GM21381 (cell line): ENCODE results near the gene DOCK3.
"Not testable (repeated sequence)": the region's sequence is repeated elsewhere in the genome, so short reads cannot be mapped to it uniquely, and the experiment has no call there.

ENCODE experiments used
- ATAC-seq: cut with Tn5 transposase; IDR thresholded peaks from one replicate; pipeline ENCODE4 v1.9.1; 2021; ENCODE audit warnings: mild to moderate bottlenecking, moderate library complexity; ENCODE audit not compliant: unreplicated experiment

DOCK3 gene

DNA sequence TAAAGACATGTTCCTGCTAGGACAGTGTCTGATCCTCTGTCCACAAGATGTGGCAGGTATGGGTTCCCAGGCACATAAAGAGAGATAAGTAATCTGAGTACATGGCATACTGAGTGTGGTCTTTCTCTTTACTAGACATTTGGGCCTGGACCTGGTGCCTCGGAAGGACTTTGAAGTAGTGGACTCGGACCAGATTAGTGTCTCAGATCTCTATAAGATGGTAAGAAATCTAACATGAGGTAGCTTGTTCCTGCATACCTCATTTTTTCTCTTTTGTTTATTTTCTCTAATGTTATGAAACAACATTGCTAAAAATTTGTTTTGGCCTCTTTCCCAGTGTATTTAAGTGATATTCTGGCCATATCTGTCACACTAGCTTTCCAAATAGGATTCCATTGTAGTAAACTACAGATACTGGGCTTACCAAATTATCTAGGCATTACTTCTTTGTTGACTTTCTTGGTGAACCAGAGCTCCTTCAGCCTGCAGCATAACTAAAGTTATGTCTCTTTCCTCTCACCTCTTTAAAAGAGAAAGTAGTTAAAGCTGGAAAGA is 400.6 kb downstream of the DOCK3 start:
- ATAC-seq, result no peak

DNA sequence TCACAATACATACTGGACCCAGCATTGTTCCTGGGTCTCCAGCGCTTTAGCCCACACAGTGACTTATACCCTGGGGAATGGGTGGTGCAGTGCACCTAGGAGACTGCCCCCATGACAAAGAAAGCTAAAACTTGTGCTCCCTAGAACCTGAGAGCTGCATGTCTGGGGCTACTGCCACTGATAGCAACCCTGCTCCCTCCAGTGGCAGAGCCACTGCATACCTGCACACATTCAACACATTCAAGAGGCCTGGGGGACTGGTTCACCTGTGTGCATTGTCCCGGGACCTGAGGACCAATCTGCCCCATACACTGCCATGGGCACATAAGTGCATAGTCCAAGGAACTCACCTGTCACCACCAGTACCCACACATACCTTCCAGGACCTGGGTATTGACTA is 407.6 kb downstream of the DOCK3 start:
- no peak for ATAC-seq

DNA sequence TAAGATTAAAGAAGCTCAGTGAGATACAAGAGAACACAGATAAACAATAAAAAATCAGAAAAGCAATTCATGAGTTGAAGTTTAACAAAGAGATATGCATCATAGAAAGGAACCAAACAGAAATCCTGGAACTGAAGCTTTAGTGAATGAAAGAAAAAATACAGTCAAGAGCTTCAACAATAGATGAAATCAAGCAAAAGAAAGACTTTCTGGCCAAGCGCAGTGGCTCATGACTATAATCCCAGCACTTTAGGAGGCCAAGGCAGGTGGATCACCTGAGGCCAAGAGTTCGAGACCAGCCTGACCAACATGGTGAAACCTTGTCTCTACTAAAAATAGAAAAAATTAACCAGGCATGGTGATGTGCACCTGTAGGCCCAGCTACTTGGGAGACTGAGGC is 408.8 kb downstream of the DOCK3 start:
- no peak for ATAC-seq

GRCh38 chr3:51092141-51092540 is 417.4 kb downstream of the DOCK3 start:
- not testable (repeated sequence) for ATAC-seq

DNA sequence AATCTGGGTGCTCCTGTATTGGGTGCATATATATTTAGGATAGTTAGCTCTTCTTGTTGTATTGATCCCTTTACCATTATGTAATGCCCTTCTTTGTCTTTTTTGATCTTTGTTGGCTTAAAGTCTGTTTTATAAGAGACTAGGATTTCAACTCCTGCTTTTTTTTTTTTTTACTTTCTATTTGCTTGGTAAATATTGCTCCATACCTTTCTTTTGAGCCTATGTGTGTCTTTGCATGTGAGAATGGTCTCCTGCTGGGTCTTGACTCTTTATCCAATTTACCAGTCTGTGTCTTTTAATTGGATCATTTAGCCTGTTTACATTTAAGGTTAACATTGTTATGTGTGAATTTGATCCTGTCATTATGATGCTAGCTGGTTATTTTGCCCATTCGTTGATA is 420.1 kb downstream of the DOCK3 start:
- not testable (repeated sequence) for ATAC-seq

DNA sequence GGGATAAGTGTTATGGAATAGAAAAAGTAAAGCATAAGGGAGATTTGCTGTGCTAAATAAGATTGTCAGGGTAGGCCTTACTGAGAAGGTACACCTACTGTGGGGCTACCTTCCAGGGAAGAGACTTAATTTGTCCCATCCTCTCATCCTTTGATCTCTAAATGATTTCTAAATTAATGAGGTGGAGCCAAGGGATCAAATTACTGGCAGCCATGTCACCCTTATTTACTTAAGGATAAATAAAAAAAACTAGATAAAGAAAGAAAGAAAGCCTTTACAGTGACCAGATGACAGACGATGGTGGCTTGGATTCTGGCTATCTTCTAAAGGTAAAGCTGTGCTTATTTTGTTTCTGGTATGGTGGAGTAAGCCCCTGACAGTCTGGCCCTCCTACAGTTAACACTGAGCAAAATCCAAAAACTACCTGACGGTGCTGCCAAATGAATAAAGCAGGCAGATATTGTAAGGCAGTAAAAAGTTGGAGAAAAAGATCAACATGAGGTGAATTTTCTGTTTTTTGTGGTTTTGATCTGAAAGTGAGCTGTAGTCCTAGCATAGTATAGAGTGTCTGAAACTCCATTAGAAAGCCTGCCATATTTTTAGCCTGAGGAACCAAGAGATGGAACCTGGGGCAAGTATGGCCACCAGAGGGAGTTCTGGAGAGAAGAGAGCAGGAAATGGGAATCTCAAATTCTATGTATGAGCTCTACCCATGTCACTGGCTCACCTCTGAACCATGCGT is 425.2 kb downstream of the DOCK3 start:
- ATAC-seq, result no peak

DNA sequence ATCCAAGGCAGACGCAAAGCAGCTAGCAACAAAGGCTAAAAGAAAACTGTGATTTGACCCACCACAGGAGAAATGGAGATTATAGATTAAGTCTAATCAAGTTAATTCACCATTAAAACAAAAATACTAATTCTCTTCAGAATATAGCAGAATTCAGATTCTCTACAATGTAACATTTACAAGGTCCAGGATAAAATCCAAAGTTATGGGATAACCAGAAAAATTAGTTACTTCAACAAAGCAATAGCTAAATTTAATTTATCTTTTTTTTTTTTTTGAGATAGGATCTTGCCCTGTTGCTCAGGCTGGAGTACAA is 425.8 kb downstream of the DOCK3 start:
- ATAC-seq, result no peak

GRCh38 chr3:51102396-51102795 is 427.7 kb downstream of the DOCK3 start:
- no peak for ATAC-seq

GRCh38 chr3:51106242-51106876 is 431.6 kb downstream of the DOCK3 start:
- no peak for ATAC-seq

GRCh38 chr3:51110586-51110985 is 435.9 kb downstream of the DOCK3 start:
- ATAC-seq, result no peak

DNA sequence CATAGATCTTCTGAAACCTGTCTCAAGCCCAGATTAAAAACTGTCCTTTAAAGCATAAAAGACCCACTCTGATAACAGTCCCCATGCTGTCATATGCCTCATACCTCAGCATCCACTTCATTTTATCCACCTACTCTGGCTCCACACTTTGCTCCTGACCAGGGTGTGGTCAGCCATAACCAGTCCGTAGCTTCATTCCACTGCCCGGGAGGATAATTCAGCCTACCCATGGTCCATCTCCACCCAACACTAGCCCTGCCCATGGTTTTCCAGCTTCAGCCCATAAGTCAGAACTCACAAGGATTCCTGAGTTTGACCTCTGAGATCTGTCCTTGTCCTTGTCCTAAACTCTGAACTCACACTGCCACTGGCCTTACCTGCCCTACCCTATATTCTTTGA is 448.2 kb downstream of the DOCK3 start:
- ATAC-seq, result no peak

DNA sequence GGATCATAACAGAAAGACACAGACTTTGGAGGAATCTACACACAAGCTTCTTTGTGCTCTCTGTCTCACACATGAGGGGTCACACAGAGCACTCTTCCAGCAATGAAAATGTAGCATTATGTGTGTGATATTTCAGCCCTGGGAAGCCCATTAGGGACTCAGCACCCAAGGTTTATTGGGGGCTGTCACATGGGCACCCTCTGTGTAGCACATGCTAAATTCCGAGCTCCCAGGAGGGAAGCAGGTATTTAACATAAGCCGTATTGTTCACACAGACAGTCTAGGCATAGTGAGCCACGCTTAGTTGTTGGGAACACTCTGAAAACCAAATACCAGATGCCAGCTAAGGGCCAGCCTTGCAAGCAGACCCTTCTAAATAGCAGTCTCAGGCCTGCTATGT is 448.8 kb downstream of the DOCK3 start:
- ATAC-seq, result no peak

GRCh38 chr3:51131607-51132006 is 456.9 kb downstream of the DOCK3 start:
- ATAC-seq, result not testable (repeated sequence)

DNA sequence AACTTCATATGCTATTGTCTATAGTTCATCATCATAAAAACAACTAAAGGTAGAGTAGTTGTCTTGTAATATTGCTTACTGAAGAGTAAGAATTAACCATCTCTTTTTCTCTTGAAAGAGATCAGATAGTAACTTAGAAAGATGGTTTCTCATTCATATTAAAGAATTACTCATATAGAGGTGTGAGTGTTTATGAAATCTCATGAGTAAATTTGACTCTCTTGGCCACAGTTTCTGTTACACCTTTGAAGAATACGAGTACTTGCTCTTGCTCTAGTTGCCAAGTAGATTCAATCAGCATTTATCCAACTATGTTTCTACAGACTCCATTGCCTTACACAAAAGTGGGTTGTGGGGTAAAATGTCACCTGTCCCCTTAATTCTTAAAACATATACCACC is 463.0 kb downstream of the DOCK3 start:
- ATAC-seq, result no peak

- ATAC-seq, result no peak
Measured at GRCh38 chr3:51139616-51140015, 464.9 kb downstream of the DOCK3 start.

DNA sequence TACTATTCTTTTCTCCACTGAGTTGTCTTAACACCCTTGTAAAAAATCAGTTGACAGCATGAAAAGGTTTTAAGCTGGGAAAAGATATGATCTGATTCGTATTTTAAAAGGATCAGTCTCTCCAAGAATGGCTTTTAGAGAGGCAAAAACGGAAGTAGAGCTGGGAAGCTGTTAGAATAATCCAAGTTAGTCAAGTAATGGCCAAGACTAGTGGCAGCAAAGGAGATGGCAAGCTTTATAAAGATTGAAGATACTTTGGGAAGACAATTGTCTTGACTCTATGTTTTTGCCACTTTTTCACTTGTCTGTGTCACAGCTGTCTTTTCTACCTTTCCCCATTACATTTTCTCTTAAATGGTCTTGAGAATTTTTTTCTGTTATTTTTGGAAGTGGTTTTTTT is 466.8 kb downstream of the DOCK3 start:
- no peak for ATAC-seq

- ATAC-seq, result no peak
Measured at GRCh38 chr3:51145811-51146585, 471.3 kb downstream of the DOCK3 start.

GRCh38 chr3:51146781-51147180 is 472.1 kb downstream of the DOCK3 start:
- ATAC-seq, result no peak

- ATAC-seq, result no peak
Measured at GRCh38 chr3:51156147-51156546, 481.4 kb downstream of the DOCK3 start.

DNA sequence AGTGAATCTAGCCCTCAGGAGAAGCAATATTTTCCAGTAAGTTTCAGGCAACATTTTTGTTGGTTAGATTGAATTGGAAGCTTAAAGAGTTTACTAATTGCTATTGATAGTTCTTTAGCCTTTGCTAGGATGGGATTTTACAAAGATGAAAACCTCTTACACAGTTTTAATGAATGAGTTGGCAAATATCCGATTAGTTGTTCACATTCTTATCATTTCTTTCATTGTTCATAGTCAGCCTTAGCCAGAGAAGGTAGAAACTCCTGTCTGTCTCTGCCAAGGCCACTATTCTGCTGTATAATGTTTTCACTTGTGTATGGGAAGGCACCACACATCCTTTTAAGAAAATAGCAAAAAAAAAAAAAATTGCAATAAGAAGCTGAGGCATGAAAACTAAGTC is 488.3 kb downstream of the DOCK3 start:
- ATAC-seq, result no peak

DNA sequence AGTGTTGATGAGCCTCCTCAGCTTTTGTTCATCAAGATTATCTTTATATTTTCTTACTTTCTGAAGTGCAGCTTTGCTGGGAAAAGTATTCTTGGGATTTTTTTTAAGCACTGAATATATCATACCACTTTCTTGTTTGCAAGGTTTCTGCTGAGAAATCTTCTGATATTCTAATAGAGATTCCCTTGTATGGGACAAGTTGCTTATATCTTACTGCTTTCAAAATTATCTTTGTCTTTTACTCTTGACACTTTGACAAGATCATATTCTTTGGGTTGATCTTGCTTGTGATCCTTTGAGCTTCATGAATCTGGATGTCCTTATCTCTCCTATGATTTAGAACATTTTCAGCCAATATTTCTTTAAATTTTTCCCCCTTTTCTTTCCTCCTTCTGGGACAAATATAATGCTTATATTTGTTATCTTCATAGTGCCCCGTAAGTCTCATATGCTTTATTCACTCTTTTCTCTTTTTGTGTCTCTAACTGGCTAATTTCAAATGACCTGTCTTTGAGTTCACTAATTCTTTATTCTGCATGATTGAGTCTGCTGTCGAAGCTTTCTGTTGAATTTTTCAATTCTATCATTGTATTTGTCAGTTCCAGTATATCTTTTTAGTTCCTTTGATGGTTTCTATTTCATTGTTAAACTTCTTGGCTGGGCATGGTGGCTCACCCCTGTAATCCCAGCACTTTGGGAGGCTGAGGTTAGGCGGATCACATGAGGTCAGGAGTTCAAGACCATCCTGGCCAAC is 499.0 kb downstream of the DOCK3 start:
- ATAC-seq, result no peak
